ENCODE results near the gene SLC29A1. TPM values are rescaled to one million over a fixed set of nuclear protein-coding genes. Genes with fewer than 3 reads are reported as not detected.
"Not testable (repeated sequence)": the region's sequence is repeated elsewhere in the genome, so short reads cannot be mapped to it uniquely, and the experiment has no call there.

The SLC29A1 gene
- polyA plus RNA-seq, 3 donors: 50.7 to 253 (median 57.6) TPM

GRCh38 chr6:44190715-44191114 is 32.7 kb upstream of the SLC29A1 start:
- WGBS, 3 donors: 28 to 35% (median 31%) methylated on average over 2 of the region's 2 CpGs
- no peak overlapping the region for H3K27ac ChIP-seq (ENCODE audit: low read depth, low read length)

- 32 to 59% (median 39%) methylated on average over 10 of the region's 10 CpGs for WGBS, 3 donors
- no peak overlapping the region for H3K27ac ChIP-seq (ENCODE audit: low read depth, low read length)
These were observed 30.9 kb upstream of the SLC29A1 start for GRCh38 chr6:44192428-44193041.

- H3K27ac ChIP-seq (ENCODE audit: low read depth, low read length): no peak overlapping the region
- WGBS, 3 donors: 95 to 97% (median 96%) methylated on average over 8 of the region's 8 CpGs
These were observed 30.0 kb upstream of the SLC29A1 start for GRCh38 chr6:44193307-44193910.

GRCh38 chr6:44194326-44194725 is 29.1 kb upstream of the SLC29A1 start:
- 78 to 90% (median 79%) methylated on average over 5 of the region's 5 CpGs for WGBS, 3 donors

GRCh38 chr6:44196351-44196750 is 27.0 kb upstream of the SLC29A1 start:
- WGBS, 3 donors: 93 to 95% (median 94%) methylated on average over 11 of the region's 11 CpGs
- not testable (repeated sequence) for H3K27ac ChIP-seq (ENCODE audit: low read depth, low read length)

More at GRCh38 chr6:44194326-44194725, 29.1 kb upstream of the SLC29A1 start:
- no peak overlapping the region for H3K27ac ChIP-seq (ENCODE audit: low read depth, low read length)

- no peak overlapping the region for H3K27ac ChIP-seq (ENCODE audit: low read depth, low read length)
- 82 to 88% (median 86%) methylated on average over 3 of the region's 3 CpGs for WGBS, 3 donors
These were observed 24.7 kb upstream of the SLC29A1 start for GRCh38 chr6:44198684-44199083.

- WGBS, 3 donors: 88 to 95% (median 94%) methylated on average over 4 of the region's 4 CpGs
- H3K27ac ChIP-seq (ENCODE audit: low read depth, low read length): no peak overlapping the region
These were observed 23.5 kb upstream of the SLC29A1 start for GRCh38 chr6:44199883-44200282.

- whole genome bisulfite sequencing, 3 donors: 75 to 88% (median 87%) methylated on average over 3 of the region's 3 CpGs
- H3K27ac ChIP-seq (ENCODE audit: low read depth, low read length): no peak overlapping the region
These were observed 22.2 kb upstream of the SLC29A1 start for GRCh38 chr6:44201200-44201599.

GRCh38 chr6:44201638-44202303 is 21.6 kb upstream of the SLC29A1 start:
- no peak overlapping the region for H3K27ac ChIP-seq (ENCODE audit: low read depth, low read length)
- 64 to 83% (median 70%) methylated on average over 11 of the region's 11 CpGs for WGBS, 3 donors

GRCh38 chr6:44202332-44202971 is 20.9 kb upstream of the SLC29A1 start:
- no peak overlapping the region for H3K27ac ChIP-seq (ENCODE audit: low read depth, low read length)
- WGBS, 3 donors: 63 to 72% (median 70%) methylated on average over 4 of the region's 4 CpGs

- WGBS, 3 donors: 52 to 75% (median 74%) methylated on average over 11 of the region's 11 CpGs
- no peak overlapping the region for H3K27ac ChIP-seq (ENCODE audit: low read depth, low read length)
These were observed 20.2 kb upstream of the SLC29A1 start for GRCh38 chr6:44202972-44203750.

- 88 to 91% (median 88%) methylated on average over 6 of the region's 6 CpGs for WGBS, 3 donors
- no peak overlapping the region for H3K27ac ChIP-seq (ENCODE audit: low read depth, low read length)
These were observed 19.4 kb upstream of the SLC29A1 start for GRCh38 chr6:44203955-44204354.

GRCh38 chr6:44207966-44208365 is 15.4 kb upstream of the SLC29A1 start:
- 85 to 95% (median 89%) methylated on average over 6 of the region's 6 CpGs for WGBS, 3 donors

GRCh38 chr6:44211284-44211683 is 12.1 kb upstream of the SLC29A1 start:
- WGBS, 3 donors: 69 to 91% (median 86%) methylated on average over 3 of the region's 3 CpGs
- no peak overlapping the region for H3K27ac ChIP-seq (ENCODE audit: low read depth, low read length)

More at GRCh38 chr6:44207966-44208365, 15.4 kb upstream of the SLC29A1 start:
- no peak overlapping the region for H3K27ac ChIP-seq (ENCODE audit: low read depth, low read length)

- 91 to 96% (median 92%) methylated on average over 6 of the region's 6 CpGs for WGBS, 3 donors
- no peak overlapping the region for H3K27ac ChIP-seq (ENCODE audit: low read depth, low read length)
These were observed 9.1 kb upstream of the SLC29A1 start for GRCh38 chr6:44214307-44214706.

- 24 to 34% (median 24%) methylated on average over 7 of the region's 7 CpGs for WGBS, 3 donors
- H3K27ac ChIP-seq (ENCODE audit: low read depth, low read length): no peak within 1 kb of the TSS
These were observed 6.6 kb upstream of the SLC29A1 start, which contains the start of gene MYMX for GRCh38 chr6:44216677-44217331. Gene MYMX (plus strand): TSS chr6:44216926. CDS start chr6:44217472, 546 bp downstream.

GRCh38 chr6:44217332-44218143 is 5.9 kb upstream of the SLC29A1 start:
- WGBS, 3 donors: 43 to 63% (median 53%) methylated on average over 16 of the region's 16 CpGs
- no peak overlapping the region for H3K27ac ChIP-seq (ENCODE audit: low read depth, low read length)

All from adipose tissue (tissue), 3 donors.